ENCODE measurements around the gene TRIM13. TPM values are rescaled to one million over a fixed set of nuclear protein-coding genes. Genes with fewer than 3 reads are reported as not detected.

TRIM13 gene
- total RNA-seq, 1 donor from 2014 or later = 38.2 TPM

DNA sequence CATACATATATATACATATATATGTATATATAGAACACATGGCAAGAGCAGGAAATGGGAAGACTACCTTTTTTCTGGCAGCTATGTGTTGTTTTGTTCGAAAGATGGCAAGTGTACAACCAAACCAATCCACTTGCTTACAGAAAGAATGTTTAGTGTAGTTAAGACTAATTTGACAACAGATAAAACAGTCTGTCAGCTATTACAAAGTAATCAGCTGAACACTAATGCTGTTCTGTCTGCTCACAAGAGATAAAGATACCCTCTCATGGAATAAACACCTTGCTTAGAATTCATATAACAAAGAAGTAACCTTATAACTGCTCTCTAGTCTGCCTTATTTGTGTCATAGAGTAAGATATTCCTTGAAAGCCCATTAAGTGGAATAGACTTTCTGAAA lies 17.5 kb downstream of the TRIM13 start:
- no peaks in the 10 kb centered on the region for H3K27me3 Mint-ChIP-seq (ENCODE audit: low read depth)
- H3K27ac Mint-ChIP-seq = peak overlapping the region; percentile 39
- TF ChIP-seq, protein P1, sequence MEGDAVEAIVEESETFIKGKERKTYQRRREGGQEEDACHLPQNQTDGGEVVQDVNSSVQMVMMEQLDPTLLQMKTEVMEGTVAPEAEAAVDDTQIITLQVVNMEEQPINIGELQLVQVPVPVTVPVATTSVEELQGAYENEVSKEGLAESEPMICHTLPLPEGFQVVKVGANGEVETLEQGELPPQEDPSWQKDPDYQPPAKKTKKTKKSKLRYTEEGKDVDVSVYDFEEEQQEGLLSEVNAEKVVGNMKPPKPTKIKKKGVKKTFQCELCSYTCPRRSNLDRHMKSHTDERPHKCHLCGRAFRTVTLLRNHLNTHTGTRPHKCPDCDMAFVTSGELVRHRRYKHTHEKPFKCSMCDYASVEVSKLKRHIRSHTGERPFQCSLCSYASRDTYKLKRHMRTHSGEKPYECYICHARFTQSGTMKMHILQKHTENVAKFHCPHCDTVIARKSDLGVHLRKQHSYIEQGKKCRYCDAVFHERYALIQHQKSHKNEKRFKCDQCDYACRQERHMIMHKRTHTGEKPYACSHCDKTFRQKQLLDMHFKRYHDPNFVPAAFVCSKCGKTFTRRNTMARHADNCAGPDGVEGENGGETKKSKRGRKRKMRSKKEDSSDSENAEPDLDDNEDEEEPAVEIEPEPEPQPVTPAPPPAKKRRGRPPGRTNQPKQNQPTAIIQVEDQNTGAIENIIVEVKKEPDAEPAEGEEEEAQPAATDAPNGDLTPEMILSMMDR (IDR thresholded peaks at IDR 0.05; ENCODE audit: unreplicated experiment) = no peak
- H3K4me1 Mint-ChIP-seq = peaks cover 12% of the 10 kb centered on the region
- peaks cover 50% of the 10 kb centered on the region for H3K36me3 Mint-ChIP-seq
- no peak for DNase-seq (ENCODE audit: low spot score in 2 of 2, unreplicated experiment in 2 of 2)
- H3K9me3 Mint-ChIP-seq = peaks cover 3% of the 10 kb centered on the region
- H3K4me3 Mint-ChIP-seq = no peak overlapping the region

DNA sequence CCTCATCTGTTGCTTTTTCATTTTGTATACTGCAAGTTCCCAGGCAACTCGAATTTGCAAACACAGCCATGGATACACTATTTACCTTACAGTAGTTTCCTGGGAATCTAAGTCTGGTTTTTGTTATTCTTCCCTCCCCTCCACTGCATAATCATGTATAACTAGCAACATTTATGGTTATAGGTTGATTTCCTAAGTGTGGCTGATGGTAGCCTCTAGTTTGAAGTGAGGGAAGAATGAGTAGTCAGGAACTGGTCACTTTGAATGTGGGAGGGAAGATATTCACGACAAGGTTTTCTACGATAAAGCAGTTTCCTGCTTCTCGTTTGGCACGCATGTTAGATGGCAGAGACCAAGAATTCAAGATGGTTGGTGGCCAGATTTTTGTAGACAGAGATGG lies 18.4 kb downstream of the TRIM13 start, which contains the start of gene KCNRG:
KCNRG (plus strand) TSS at position 187 of the 400 bp plus-strand sequence; CDS start at position 237, 50 bp downstream.
- no peak for DNase-seq (ENCODE audit: low spot score in 2 of 2, unreplicated experiment in 2 of 2)

DNA sequence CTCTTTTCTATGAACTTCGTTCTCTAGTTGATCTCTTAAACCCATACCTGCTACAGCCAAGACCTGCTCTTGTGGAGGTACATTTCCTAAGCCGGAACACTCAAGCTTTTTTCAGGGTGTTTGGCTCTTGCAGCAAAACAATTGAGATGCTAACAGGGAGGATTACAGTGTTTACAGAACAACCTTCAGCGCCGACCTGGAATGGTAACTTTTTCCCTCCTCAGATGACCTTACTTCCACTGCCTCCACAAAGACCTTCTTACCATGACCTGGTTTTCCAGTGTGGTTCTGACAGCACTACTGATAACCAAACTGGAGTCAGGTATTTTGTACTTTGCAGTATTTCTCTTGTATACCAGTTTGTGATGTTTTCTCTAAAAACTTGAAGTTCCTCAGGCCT lies 18.9 kb downstream of the TRIM13 start:
- Mint-ChIP-seq H3K4me3 (no peak overlapping the region), H3K4me1 (peaks cover 12% of the 10 kb centered on the region), H3K9me3 (peaks cover 3% of the 10 kb centered on the region), H3K27me3 (ENCODE audit: low read depth) (no peaks in the 10 kb centered on the region), H3K27ac (peak overlapping the region; percentile 54), H3K36me3 (peaks cover 50% of the 10 kb centered on the region)
- DNase-seq (ENCODE audit: low spot score in 2 of 2, unreplicated experiment in 2 of 2) = no peak
- TF ChIP-seq, protein P1 (IDR thresholded peaks at IDR 0.05; ENCODE audit: unreplicated experiment) = no peak

More for the DNA sequence above, 18.4 kb downstream of the TRIM13 start, which contains the start of gene KCNRG:
- no peak within 1 kb of the TSS for H3K4me3 Mint-ChIP-seq
- TF ChIP-seq, protein P1 (IDR thresholded peaks at IDR 0.05; ENCODE audit: unreplicated experiment) = no peak
- H3K4me1 Mint-ChIP-seq = peaks cover 12% of the 10 kb centered on the region
- no peaks in the 10 kb centered on the region for H3K27me3 Mint-ChIP-seq (ENCODE audit: low read depth)
- H3K9me3 Mint-ChIP-seq = peaks cover 3% of the 10 kb centered on the region
- H3K27ac Mint-ChIP-seq = peak within 1 kb of the TSS; percentile 54
- peaks cover 51% of the 10 kb centered on the region for H3K36me3 Mint-ChIP-seq

- H3K4me3 Mint-ChIP-seq = no peak overlapping the region
- peaks cover 3% of the 10 kb centered on the region for H3K9me3 Mint-ChIP-seq
- peaks cover 43% of the 10 kb centered on the region for H3K36me3 Mint-ChIP-seq
- no peaks in the 10 kb centered on the region for H3K27me3 Mint-ChIP-seq (ENCODE audit: low read depth)
- peaks cover 12% of the 10 kb centered on the region for H3K4me1 Mint-ChIP-seq
- TF ChIP-seq, protein P1 (IDR thresholded peaks at IDR 0.05; ENCODE audit: unreplicated experiment) = no peak
- no peak overlapping the region for H3K27ac Mint-ChIP-seq
- no peak for DNase-seq (ENCODE audit: low spot score in 2 of 2, unreplicated experiment in 2 of 2)
These were observed 19.6 kb downstream of the TRIM13 start for GRCh38 chr13:50016444-50016843.

- Mint-ChIP-seq H3K27me3 (ENCODE audit: low read depth) (no peaks in the 10 kb centered on the region), H3K9me3 (peaks cover 3% of the 10 kb centered on the region), H3K27ac (no peak overlapping the region), H3K36me3 (peaks cover 29% of the 10 kb centered on the region), H3K4me1 (peaks cover 12% of the 10 kb centered on the region), H3K4me3 (no peak overlapping the region)
- TF ChIP-seq, protein P1 (IDR thresholded peaks at IDR 0.05; ENCODE audit: unreplicated experiment) = no peak
- DNase-seq (ENCODE audit: low spot score in 2 of 2, unreplicated experiment in 2 of 2) = no peak
These were observed 21.0 kb downstream of the TRIM13 start for GRCh38 chr13:50017819-50018218.

GRCh38 chr13:50025436-50025835 lies 28.6 kb downstream of the TRIM13 start:
- no peaks in the 10 kb centered on the region for H3K9me3 Mint-ChIP-seq
- H3K27ac Mint-ChIP-seq = peak overlapping the region; percentile 79
- H3K36me3 Mint-ChIP-seq = peaks cover 2% of the 10 kb centered on the region
- peaks cover 25% of the 10 kb centered on the region for H3K4me1 Mint-ChIP-seq
- H3K27me3 Mint-ChIP-seq (ENCODE audit: low read depth) = no peaks in the 10 kb centered on the region
- TF ChIP-seq, protein P1 (IDR thresholded peaks at IDR 0.05; ENCODE audit: unreplicated experiment) = no peak
- DNase-seq (ENCODE audit: low spot score in 2 of 2, unreplicated experiment in 2 of 2) = no peak
- H3K4me3 Mint-ChIP-seq = no peak overlapping the region

Measured in mesothelial cell of epicardium (in vitro differentiated cells).